ENCODE data around the gene CYTH1. TPM values are rescaled to one million over a fixed set of nuclear protein-coding genes. Genes with fewer than 3 reads are reported as not detected.

Gene CYTH1
- total RNA-seq, 1 experiment from 2014 or later = 40.3 TPM

- DNase-seq = no peak
- intact Hi-C loops (cut with micrococcal nuclease; ENCODE audit: unreplicated experiment) = no loop called here
- no peak for TF ChIP-seq EZH2 (IDR thresholded peaks at IDR 0.05; ENCODE audit: low read depth)
- TF ChIP-seq, protein P1, sequence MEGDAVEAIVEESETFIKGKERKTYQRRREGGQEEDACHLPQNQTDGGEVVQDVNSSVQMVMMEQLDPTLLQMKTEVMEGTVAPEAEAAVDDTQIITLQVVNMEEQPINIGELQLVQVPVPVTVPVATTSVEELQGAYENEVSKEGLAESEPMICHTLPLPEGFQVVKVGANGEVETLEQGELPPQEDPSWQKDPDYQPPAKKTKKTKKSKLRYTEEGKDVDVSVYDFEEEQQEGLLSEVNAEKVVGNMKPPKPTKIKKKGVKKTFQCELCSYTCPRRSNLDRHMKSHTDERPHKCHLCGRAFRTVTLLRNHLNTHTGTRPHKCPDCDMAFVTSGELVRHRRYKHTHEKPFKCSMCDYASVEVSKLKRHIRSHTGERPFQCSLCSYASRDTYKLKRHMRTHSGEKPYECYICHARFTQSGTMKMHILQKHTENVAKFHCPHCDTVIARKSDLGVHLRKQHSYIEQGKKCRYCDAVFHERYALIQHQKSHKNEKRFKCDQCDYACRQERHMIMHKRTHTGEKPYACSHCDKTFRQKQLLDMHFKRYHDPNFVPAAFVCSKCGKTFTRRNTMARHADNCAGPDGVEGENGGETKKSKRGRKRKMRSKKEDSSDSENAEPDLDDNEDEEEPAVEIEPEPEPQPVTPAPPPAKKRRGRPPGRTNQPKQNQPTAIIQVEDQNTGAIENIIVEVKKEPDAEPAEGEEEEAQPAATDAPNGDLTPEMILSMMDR (conservative IDR thresholded peaks at IDR 0.05) = no peak
- no peaks in the 10 kb centered on the region for H3K79me2 ChIP-seq (ENCODE audit: low read depth)
- H3F3A ChIP-seq (ENCODE audit: insufficient read depth, low read depth) = no peaks in the 10 kb centered on the region; the same call in 1 of the 2 replicates
- peaks cover 9% of the 10 kb centered on the region; the same call in 1 of the 2 replicates for H3K4me1 ChIP-seq (replicated peaks; ENCODE audit: insufficient read depth)
- no TSS peak for BruUV-seq (replicated peaks)
- POLR2A ChIA-PET (ENCODE audit: unreplicated experiment) = no interaction called here
- H3K4me2 ChIP-seq = no peak overlapping the region
- H3K9me3 ChIP-seq (ENCODE audit: insufficient read depth, low read depth) = no peaks in the 10 kb centered on the region
- H4K20me1 ChIP-seq (ENCODE audit: insufficient read depth) = no peaks in the 10 kb centered on the region
- H3K27ac ChIP-seq = no peak overlapping the region
- H3K27me3 ChIP-seq (ENCODE audit: insufficient read depth, low read depth) = no peaks in the 10 kb centered on the region
- no peaks in the 10 kb centered on the region for H3K36me3 ChIP-seq (ENCODE audit: low read depth)
- no peak overlapping the region for H2AFZ ChIP-seq
- no peaks in the 10 kb centered on the region for H3K9me2 ChIP-seq (ENCODE audit: insufficient read depth)
- CTCF ChIA-PET = interaction anchor here (0.6 kb wide), 1 partner anchor 9 kb away, joined by 3 read pairs; no protein-coding TSS in a partner anchor
- H3K4me3 ChIP-seq = no peak overlapping the region
Observed at GRCh38 chr17:78763561-78763960, 18.5 kb downstream of the CYTH1 start.

DNA sequence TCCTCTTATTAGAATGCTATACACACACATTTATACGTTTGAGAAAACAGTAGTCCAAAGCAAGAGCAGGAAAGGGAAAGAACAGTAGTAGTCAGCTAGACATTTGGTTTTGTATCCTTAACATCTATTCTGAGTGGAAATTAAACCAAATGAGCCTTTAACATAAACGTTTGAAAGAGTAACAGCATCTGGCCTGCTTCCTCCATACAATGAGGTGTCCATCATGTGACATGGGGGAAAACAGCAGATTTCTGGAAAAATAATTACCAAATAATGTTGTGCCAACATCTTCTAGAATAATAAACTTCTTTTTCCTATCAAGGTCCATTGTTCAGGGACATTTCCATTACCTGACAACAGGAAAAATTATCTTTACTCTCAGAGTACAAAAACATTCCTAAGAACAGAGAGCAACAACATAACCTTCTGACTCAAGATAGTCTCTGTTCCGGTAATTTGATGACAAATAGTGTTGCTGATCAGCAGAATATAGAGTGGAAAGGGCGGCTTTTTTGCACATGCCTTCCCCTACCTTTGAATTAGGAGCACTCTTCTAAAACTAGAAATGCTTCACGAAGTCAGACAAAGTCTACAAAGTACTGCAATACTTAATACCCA lies 20.2 kb downstream of the CYTH1 start:
- Histone ChIP-seq H2AFZ (no peak overlapping the region), H3K9me3 (ENCODE audit: insufficient read depth, low read depth) (no peaks in the 10 kb centered on the region), H4K20me1 (ENCODE audit: insufficient read depth) (no peaks in the 10 kb centered on the region), H3F3A (ENCODE audit: insufficient read depth, low read depth) (no peaks in the 10 kb centered on the region; the same call in 1 of the 2 replicates), H3K4me3 (no peak overlapping the region), H3K27me3 (ENCODE audit: insufficient read depth, low read depth) (no peaks in the 10 kb centered on the region), H3K79me2 (ENCODE audit: low read depth) (no peaks in the 10 kb centered on the region), H3K9me2 (ENCODE audit: insufficient read depth) (no peaks in the 10 kb centered on the region), H3K36me3 (ENCODE audit: low read depth) (no peaks in the 10 kb centered on the region), H3K4me2 (no peak overlapping the region), H3K4me1 (replicated peaks; ENCODE audit: insufficient read depth) (peaks cover 9% of the 10 kb centered on the region; the same call in 1 of the 2 replicates), H3K27ac (no peak overlapping the region)
- ChIA-PET CTCF (no interaction called here), POLR2A (ENCODE audit: unreplicated experiment) (interaction anchor here (0.6 kb wide), 1 partner anchor 26 kb away, joined by 3 read pairs; no protein-coding TSS in a partner anchor)
- DNase-seq = no peak
- BruUV-seq (replicated peaks) = no TSS peak
- intact Hi-C loops (cut with micrococcal nuclease; ENCODE audit: unreplicated experiment) = no loop called here
- TF ChIP-seq, protein P1 (conservative IDR thresholded peaks at IDR 0.05) = no peak
- TF ChIP-seq EZH2 (IDR thresholded peaks at IDR 0.05; ENCODE audit: low read depth) = no peak

DNA sequence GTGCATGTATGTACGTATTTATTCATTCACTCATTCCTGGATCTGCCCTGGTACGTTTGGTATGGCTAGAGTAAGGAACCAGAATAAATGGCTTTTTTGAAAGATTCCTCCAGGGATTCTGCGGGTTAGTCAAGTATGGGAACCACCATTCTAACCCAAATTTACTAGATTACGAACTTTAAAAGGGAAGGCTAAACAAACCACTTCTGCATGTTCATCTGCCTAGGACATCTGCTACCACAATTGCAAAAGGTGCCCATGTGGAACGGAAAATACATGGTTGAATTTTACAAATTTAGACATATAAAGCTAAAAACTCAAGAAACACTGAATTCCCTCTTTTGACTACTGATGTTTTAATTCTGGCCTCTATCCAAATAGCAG lies 22.1 kb downstream of the CYTH1 start:
- TF ChIP-seq, protein P1 (conservative IDR thresholded peaks at IDR 0.05) = no peak
- no peak for TF ChIP-seq EZH2 (IDR thresholded peaks at IDR 0.05; ENCODE audit: low read depth)
- no peaks in the 10 kb centered on the region for H3K9me2 ChIP-seq (ENCODE audit: insufficient read depth)
- no peak for DNase-seq
- intact Hi-C loops (cut with micrococcal nuclease; ENCODE audit: unreplicated experiment) = no loop called here
- no peaks in the 10 kb centered on the region for H3K4me1 ChIP-seq (replicated peaks; ENCODE audit: insufficient read depth)
- H3F3A ChIP-seq (ENCODE audit: insufficient read depth, low read depth) = no peaks in the 10 kb centered on the region; the same call in 1 of the 2 replicates
- H3K27ac ChIP-seq = no peak overlapping the region
- CTCF ChIA-PET = no interaction called here
- BruUV-seq (replicated peaks) = no TSS peak
- H3K27me3 ChIP-seq (ENCODE audit: insufficient read depth, low read depth) = no peaks in the 10 kb centered on the region
- no peak overlapping the region for H3K4me2 ChIP-seq
- H3K9me3 ChIP-seq (ENCODE audit: insufficient read depth, low read depth) = no peaks in the 10 kb centered on the region
- H4K20me1 ChIP-seq (ENCODE audit: insufficient read depth) = no peaks in the 10 kb centered on the region
- H3K79me2 ChIP-seq (ENCODE audit: low read depth) = no peaks in the 10 kb centered on the region
- H3K36me3 ChIP-seq (ENCODE audit: low read depth) = no peaks in the 10 kb centered on the region
- no peak overlapping the region for H2AFZ ChIP-seq
- POLR2A ChIA-PET (ENCODE audit: unreplicated experiment) = no interaction called here
- H3K4me3 ChIP-seq = no peak overlapping the region
